ENCODE results near the gene ANKFN1. TPM values are rescaled to one million over a fixed set of nuclear protein-coding genes. Genes with fewer than 3 reads are reported as not detected.

The ANKFN1 gene
- total RNA-seq, 2 donors from 2014 or later, result not detected

DNA sequence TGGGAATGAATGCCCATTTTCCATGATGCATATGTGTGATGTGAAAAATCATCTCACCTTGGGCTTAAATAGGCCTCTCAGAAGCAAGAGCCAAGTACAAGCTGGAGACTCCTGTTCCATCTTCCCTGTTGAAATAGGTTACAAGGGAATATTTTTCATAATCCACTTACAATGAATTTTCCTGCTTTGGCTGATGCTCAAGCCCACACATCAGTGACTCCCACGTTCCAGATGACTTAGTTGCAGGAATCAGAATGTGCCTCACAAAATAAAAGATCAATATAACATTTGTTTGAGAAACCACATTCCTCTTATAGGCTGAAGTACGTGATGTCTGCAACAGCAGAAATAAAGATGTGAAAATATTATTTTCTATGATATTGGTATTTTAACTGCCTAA, 24.1 kb downstream of the ANKFN1 start:
- DNase-seq (ENCODE audit: low spot score) (no peak), ATAC-seq (no peak)
- Mint-ChIP-seq H3K36me3 (no peaks in the 10 kb centered on the region), H3K27me3 (peaks cover 0 to 5% of the 10 kb centered on the region in 2 donors), H3K4me3 (no peak overlapping the region), H3K27ac (no peak overlapping the region), H3K4me1 (ENCODE audit: low read depth in 2 of 2) (no peaks in the 10 kb centered on the region), H3K9me3 (no peaks in the 10 kb centered on the region)

DNA sequence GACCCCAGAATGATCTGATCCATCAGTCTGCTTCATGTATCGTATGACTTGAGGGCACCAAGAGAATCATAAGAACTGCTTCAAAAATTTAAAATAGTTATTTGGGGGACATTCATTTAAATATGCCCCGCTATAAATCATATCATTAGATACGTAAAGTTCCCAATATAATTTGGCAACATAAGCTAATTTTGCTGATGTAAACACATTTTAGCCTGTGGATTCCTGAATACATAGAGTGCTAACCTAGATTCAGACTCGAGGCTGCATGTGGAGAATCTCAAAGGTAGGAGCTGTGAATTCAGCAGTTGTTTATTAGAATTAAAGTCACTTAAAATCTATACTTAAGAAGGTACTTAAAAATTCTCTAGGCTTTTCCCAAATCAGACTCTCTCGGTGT, 24.9 kb downstream of the ANKFN1 start:
- Mint-ChIP-seq H3K9me3 (no peaks in the 10 kb centered on the region), H3K36me3 (no peaks in the 10 kb centered on the region), H3K4me3 (no peak overlapping the region), H3K27ac (no peak overlapping the region), H3K4me1 (ENCODE audit: low read depth in 2 of 2) (no peaks in the 10 kb centered on the region), H3K27me3 (peaks cover 0 to 5% of the 10 kb centered on the region in 2 donors)
- DNase-seq (ENCODE audit: low spot score) (no peak), ATAC-seq (no peak)

DNA sequence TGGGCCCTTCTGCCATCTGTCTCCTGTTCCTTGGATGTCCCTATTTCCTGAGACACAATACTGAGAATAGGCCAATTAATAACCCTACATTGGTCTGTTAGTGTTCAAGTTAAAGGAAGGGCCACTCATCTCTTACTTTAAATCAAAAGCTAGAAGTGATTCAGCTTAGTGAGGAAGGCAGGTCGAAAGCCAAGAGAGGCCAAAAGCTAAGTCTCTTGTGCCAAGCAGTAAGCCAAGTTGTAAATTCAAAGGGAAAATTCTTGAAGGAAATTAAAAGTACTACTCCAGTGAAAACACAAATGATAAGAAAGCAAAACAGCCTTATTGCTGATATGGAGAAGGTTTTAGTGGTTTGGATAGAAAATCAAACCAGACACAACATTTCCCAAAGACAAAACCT, 28.8 kb downstream of the ANKFN1 start:
- no peak for DNase-seq (ENCODE audit: low spot score)
- H3K36me3 Mint-ChIP-seq, result no peaks in the 10 kb centered on the region
- ATAC-seq, result no peak
- H3K27ac Mint-ChIP-seq, result no peak overlapping the region
- no peak overlapping the region for H3K4me3 Mint-ChIP-seq
- H3K9me3 Mint-ChIP-seq, result no peaks in the 10 kb centered on the region
- peaks cover 0 to 5% of the 10 kb centered on the region in 2 donors for H3K4me1 Mint-ChIP-seq (ENCODE audit: low read depth in 2 of 2)
- H3K27me3 Mint-ChIP-seq, result peaks cover 3 to 11% of the 10 kb centered on the region in 2 donors

DNA sequence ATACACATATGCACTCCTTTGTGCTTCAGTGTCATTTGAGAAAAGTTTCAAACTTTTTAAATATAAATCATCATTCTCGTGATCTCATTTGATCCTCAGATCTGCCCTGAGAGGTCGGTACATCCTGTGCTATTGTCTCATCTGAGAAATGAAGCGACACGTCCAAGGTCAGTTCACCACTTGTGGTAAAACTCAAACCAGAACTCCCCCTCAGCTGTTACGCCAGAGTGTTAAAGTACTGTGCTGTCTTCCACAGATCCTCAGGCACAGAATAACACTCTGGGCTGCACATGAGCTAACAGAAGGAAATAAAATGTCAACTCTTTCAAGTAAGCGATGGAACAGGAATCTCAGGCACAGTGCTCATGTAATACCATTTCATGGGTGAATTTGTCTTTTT, 31.4 kb downstream of the ANKFN1 start:
- ATAC-seq, result no peak
- Mint-ChIP-seq H3K4me1 (ENCODE audit: low read depth in 2 of 2) (peaks cover 0 to 5% of the 10 kb centered on the region in 2 donors), H3K27me3 (peaks cover 3 to 11% of the 10 kb centered on the region in 2 donors), H3K9me3 (no peaks in the 10 kb centered on the region), H3K4me3 (no peak overlapping the region), H3K27ac (no peak overlapping the region), H3K36me3 (no peaks in the 10 kb centered on the region)
- no peak for DNase-seq (ENCODE audit: low spot score)

DNA sequence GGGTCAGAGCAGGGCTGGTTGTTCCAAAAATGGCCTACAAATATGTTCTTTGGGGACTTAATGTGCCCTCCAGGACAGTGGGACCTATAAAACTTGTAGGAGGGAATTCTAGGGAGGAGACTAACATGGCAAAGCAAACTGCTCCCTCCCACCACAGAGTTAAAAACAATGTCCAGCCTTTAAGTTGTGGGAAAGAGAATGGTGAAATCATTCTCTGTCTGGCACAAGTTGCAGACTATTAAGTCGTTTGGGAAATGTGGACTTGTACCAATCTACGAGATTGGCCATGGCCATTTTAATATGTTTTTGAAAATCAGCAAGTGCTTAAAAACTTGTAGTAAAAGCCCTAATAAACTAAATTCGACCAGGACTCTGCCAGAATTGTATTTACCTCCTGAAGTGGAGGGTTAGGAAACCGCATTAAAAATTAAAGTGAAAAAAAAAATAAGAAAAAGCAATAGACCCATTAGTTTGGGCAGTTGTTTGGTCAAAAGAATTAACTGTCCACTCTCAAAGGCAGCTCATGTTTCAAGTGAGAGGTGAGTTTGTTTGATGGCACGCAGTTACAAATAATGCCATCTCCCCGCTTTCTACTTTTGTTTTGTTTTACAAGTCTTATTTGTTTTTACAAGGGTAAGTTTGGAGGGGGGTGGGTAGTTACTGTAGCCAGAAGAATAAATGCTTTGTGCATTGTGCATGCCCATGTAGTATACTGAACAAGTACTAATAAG, 32.4 kb downstream of the ANKFN1 start:
- Mint-ChIP-seq H3K36me3 (no peaks in the 10 kb centered on the region), H3K4me1 (ENCODE audit: low read depth in 2 of 2) (peaks cover 0 to 5% of the 10 kb centered on the region in 2 donors), H3K27ac (no peak overlapping the region), H3K27me3 (peaks cover 3 to 6% of the 10 kb centered on the region in 2 donors), H3K4me3 (no peak overlapping the region), H3K9me3 (no peaks in the 10 kb centered on the region)
- DNase-seq (ENCODE audit: low spot score) (no peak), ATAC-seq (no peak)

DNA sequence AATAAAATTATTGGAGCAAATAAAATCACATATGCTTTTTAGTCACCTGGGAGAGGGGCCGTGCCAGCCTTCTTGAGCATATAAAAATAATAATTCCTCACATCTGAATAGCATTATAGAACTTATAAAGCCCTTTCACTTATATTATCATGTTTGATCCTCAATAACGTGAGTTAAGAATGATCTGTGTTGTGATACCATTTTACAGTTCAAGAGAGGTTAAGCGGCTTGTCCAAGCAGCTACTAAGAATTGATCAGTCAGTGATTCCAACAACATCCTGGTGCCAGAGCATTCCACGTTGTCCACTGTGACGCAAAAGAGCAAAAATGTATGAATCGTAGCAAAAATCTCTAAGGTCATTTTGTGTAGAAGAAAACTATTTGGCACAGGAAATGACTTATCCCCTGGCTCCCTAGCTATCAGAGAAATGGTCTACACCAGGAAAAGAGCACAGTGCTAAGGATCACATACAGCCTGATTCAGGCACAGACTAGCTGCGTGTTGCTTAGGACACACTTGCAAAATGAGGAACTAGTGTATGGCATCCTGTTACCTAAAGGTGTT, 33.0 kb downstream of the ANKFN1 start:
- DNase-seq (ENCODE audit: low spot score) (no peak), ATAC-seq (no peak)
- H3K4me1 Mint-ChIP-seq (ENCODE audit: low read depth in 2 of 2), result peaks cover 0 to 5% of the 10 kb centered on the region in 2 donors
- no peak overlapping the region for H3K4me3 Mint-ChIP-seq
- H3K27ac Mint-ChIP-seq, result no peak overlapping the region
- H3K27me3 Mint-ChIP-seq, result peaks cover 3 to 6% of the 10 kb centered on the region in 2 donors
- no peaks in the 10 kb centered on the region for H3K9me3 Mint-ChIP-seq
- H3K36me3 Mint-ChIP-seq, result no peaks in the 10 kb centered on the region

DNA sequence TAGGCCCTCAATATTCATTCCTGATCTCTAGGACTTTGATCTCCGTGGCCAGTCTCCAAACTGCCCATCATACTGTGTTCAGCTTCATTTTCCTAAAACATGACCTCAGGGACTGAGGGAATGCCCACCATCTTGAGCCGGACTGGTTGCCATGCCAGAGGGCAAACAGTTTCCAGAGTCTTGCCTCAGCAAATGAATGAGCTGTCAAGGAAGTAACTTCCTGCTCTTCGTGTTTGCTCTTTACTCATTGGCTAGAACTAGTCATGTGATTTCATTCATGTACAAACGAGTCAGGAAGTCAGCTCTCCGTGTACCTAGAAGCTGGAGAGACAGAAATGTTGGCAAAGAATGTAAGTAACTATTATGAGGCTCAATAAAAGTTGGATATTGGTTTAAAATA, 50.2 kb downstream of the ANKFN1 start:
- peaks cover 3% of the 10 kb centered on the region for H3K9me3 Mint-ChIP-seq
- H3K27ac Mint-ChIP-seq, result no peak overlapping the region
- H3K4me1 Mint-ChIP-seq (ENCODE audit: low read depth in 2 of 2), result no peaks in the 10 kb centered on the region
- no peaks in the 10 kb centered on the region for H3K36me3 Mint-ChIP-seq
- H3K27me3 Mint-ChIP-seq, result peaks cover 2 to 14% of the 10 kb centered on the region in 2 donors
- DNase-seq (ENCODE audit: low spot score), result no peak
- H3K4me3 Mint-ChIP-seq, result no peak overlapping the region
- ATAC-seq, result no peak

DNA sequence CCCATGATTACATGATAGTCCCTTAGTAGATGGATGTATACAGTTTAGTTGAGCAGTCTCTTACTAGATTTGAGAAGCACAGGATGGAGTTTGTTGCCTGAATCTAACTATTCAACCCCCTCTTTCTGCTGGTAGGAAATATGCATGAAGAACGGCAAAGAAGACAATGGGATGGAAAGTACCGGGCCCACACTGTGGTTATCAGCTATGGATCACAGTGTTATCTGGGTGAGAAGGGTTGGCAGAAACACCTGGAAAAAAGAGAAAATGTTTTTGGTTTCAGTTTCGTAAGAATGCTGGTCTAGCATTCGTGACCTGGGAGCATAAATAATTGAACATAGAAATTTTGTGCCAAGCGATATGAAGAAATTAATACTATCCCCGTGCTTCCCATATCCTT, 53.1 kb downstream of the ANKFN1 start:
- Mint-ChIP-seq H3K4me1 (ENCODE audit: low read depth in 2 of 2) (no peaks in the 10 kb centered on the region), H3K27ac (no peak overlapping the region), H3K27me3 (no peaks in the 10 kb centered on the region), H3K9me3 (no peaks in the 10 kb centered on the region), H3K36me3 (no peaks in the 10 kb centered on the region), H3K4me3 (no peak overlapping the region)
- ATAC-seq (no peak), DNase-seq (ENCODE audit: low spot score) (no peak)

DNA sequence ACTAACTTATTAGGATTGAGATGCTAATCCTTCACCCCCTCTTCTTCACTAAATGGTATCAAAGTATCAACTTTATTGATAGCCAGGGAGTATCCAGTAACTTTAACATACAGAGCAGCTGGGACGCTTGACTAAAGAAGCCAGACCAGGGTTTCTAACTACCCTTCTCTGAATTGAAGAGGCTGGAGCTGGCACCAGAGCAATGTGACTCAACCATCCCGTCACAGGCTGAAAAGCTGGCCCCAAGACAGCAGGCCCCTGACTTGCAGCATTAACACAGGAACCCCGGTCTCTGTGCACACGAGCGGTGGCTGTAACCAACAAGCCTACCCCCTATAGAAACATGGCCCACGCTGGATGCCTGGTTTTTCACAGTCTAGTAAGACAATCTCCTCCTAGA, 59.8 kb downstream of the ANKFN1 start:
- ATAC-seq (no peak), DNase-seq (ENCODE audit: low spot score) (no peak)
- no peaks in the 10 kb centered on the region for H3K9me3 Mint-ChIP-seq
- no peak overlapping the region for H3K4me3 Mint-ChIP-seq
- H3K27me3 Mint-ChIP-seq, result peaks cover 2 to 12% of the 10 kb centered on the region in 2 donors
- no peaks in the 10 kb centered on the region for H3K4me1 Mint-ChIP-seq (ENCODE audit: low read depth in 2 of 2)
- no peak overlapping the region for H3K27ac Mint-ChIP-seq
- no peaks in the 10 kb centered on the region for H3K36me3 Mint-ChIP-seq

DNA sequence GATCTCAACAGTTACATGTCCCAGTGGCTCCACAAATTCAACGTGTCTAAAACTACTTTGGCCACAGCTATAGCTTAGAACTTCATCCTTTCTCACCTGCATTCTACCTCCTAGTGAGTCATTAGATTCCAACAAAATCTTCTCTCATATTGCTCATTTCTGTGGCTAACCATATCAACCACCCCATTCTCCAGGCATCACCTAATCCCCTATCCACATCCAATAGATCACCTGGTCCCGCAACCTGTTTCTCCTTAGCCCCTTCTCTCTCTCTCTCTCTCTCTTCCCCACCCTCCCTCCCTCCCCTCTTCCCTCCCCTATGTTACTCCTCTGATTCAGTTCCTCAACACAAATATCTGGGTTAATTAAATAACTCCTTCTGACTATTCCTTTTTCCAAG, 64.6 kb downstream of the ANKFN1 start:
- H3K27me3 Mint-ChIP-seq, result peaks cover 5 to 20% of the 10 kb centered on the region in 2 donors
- H3K36me3 Mint-ChIP-seq, result no peaks in the 10 kb centered on the region
- H3K9me3 Mint-ChIP-seq, result peaks cover 3% of the 10 kb centered on the region
- ATAC-seq (no peak), DNase-seq (ENCODE audit: low spot score) (no peak)
- no peak overlapping the region for H3K27ac Mint-ChIP-seq
- H3K4me3 Mint-ChIP-seq, result no peak overlapping the region
- no peaks in the 10 kb centered on the region for H3K4me1 Mint-ChIP-seq (ENCODE audit: low read depth in 2 of 2)

DNA sequence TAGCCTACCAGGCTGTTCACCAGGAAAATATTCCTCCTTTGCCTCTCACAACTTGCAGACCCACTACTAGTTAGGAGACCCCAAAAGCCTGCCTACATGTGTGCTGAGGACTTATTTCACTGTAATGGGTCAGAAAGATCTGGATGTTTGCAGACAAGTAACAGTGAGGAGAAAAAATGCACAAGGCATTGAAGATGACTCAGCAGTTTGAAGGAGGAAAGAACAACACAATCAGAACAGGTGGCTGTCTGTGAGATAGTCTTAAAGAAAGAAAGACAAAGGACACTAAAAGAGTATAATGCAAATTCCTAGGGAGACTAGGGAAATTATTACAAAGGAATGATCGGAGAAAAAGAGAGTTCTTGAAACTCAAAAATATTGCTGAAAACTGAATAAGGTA, 69.0 kb downstream of the ANKFN1 start:
- ATAC-seq (no peak), DNase-seq (ENCODE audit: low spot score) (no peak)
- Mint-ChIP-seq H3K36me3 (no peaks in the 10 kb centered on the region), H3K9me3 (peaks cover 3% of the 10 kb centered on the region), H3K4me1 (ENCODE audit: low read depth in 2 of 2) (no peaks in the 10 kb centered on the region), H3K4me3 (no peak overlapping the region), H3K27ac (no peak overlapping the region), H3K27me3 (peaks cover 3 to 8% of the 10 kb centered on the region in 2 donors)

DNA sequence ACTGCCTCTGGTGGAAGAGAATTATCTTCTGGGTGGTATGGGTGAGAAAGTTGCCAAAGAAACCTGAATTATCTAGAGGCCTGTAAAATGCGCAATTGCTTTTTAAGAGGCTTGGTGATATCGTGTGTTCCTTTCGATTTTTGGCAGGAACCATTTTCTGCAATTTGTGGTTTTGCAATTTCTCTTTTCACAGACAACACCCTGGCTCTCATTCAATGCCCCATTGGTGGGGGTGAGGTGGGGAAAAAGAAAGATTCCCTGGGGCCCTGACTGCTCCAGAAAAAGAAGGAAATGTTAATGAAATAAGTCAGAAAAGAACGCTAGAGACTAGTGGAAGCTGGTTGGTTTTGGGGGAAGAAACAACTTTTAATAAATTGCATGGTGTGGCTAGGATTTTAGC, 77.4 kb downstream of the ANKFN1 start:
- Mint-ChIP-seq H3K27ac (no peak overlapping the region), H3K9me3 (no peaks in the 10 kb centered on the region), H3K36me3 (no peaks in the 10 kb centered on the region), H3K4me3 (no peak overlapping the region), H3K27me3 (peaks cover 0 to 7% of the 10 kb centered on the region in 2 donors), H3K4me1 (ENCODE audit: low read depth in 2 of 2) (no peaks in the 10 kb centered on the region)
- DNase-seq (ENCODE audit: low spot score) (no peak), ATAC-seq (no peak)

DNA sequence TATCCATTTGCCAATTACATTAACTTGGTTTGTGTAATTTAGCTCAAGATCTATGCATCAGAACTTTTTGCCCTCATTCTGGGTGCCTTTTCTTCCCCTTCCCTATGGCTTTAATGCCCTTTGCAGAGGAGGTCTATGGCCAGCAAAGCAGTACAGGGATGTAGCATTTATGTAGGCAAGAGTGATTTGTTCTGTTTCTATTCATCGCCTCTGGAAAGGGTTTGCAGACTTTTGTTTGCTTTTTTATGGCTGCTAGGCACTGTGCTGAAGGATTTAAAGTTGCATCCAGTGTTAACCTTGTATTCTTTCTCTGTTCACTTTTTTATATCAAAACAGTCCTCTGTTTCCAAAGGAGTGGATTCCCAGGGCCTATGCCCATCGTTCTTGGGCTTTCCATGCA, 78.0 kb downstream of the ANKFN1 start:
- Mint-ChIP-seq H3K4me3 (no peak overlapping the region), H3K4me1 (ENCODE audit: low read depth in 2 of 2) (no peaks in the 10 kb centered on the region), H3K9me3 (no peaks in the 10 kb centered on the region), H3K36me3 (no peaks in the 10 kb centered on the region), H3K27ac (no peak overlapping the region), H3K27me3 (peaks cover 0 to 7% of the 10 kb centered on the region in 2 donors)
- DNase-seq (ENCODE audit: low spot score) (no peak), ATAC-seq (no peak)

DNA sequence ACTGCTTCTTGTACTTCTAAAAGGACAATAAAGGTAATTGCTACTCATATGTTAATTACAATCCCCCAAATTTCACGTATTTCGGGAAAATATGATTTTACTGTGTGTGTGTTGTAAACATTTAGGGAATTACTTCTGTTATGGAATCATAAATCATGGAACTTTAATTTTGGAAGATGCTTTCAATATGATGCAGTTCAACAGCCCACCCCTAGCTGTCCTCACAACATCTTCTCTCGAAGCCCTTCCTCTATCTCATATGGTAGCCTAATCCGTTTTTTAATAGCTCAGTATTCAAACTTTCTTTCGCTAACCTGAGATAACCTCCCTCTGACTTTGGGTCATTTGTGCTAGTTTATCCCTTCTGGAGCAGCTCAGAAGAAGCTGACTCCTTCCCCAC, 78.4 kb downstream of the ANKFN1 start:
- no peaks in the 10 kb centered on the region for H3K9me3 Mint-ChIP-seq
- no peak for DNase-seq (ENCODE audit: low spot score)
- ATAC-seq, result no peak

More for the DNA sequence above, 78.4 kb downstream of the ANKFN1 start:
- H3K4me1 Mint-ChIP-seq (ENCODE audit: low read depth in 2 of 2), result no peaks in the 10 kb centered on the region
- H3K4me3 Mint-ChIP-seq, result no peak overlapping the region
- no peaks in the 10 kb centered on the region for H3K36me3 Mint-ChIP-seq
- peaks cover 0 to 7% of the 10 kb centered on the region in 2 donors for H3K27me3 Mint-ChIP-seq
- H3K27ac Mint-ChIP-seq, result no peak overlapping the region

Measured in natural killer cell treated with Interleukin-12 subunit alpha and Interleukin-12 subunit beta and Interleukin-15 and Interleukin-18, amount 100 ng/mL, for 72 hours (primary cell).